ENCODE data around the gene MFAP3.
"Not testable (repeated sequence)": the region's sequence is repeated elsewhere in the genome, so short reads cannot be mapped to it uniquely, and the experiment has no call there.

The MFAP3 gene

GRCh38 chr5:154049636-154050035 lies 10.9 kb downstream of the MFAP3 start:
- no peak for DNase-seq (ENCODE audit: extremely low read depth in 1 of 2, low read depth in 1 of 2)

- no peak for DNase-seq (ENCODE audit: extremely low read depth in 1 of 2, low read depth in 1 of 2)
Observed at GRCh38 chr5:154053468-154053867, 14.7 kb downstream of the MFAP3 start.

- DNase-seq (ENCODE audit: extremely low read depth in 1 of 2, low read depth in 1 of 2), result no peak
Observed at GRCh38 chr5:154055201-154055600, 16.4 kb downstream of the MFAP3 start.

- DNase-seq (ENCODE audit: extremely low read depth in 1 of 2, low read depth in 1 of 2), result no peak
Observed at GRCh38 chr5:154058055-154059038, 19.6 kb downstream of the MFAP3 start.

- no peak for DNase-seq (ENCODE audit: extremely low read depth in 1 of 2, low read depth in 1 of 2)
Observed at GRCh38 chr5:154059039-154059430, 20.3 kb downstream of the MFAP3 start.

- no peak for DNase-seq (ENCODE audit: extremely low read depth in 1 of 2, low read depth in 1 of 2)
Observed at GRCh38 chr5:154059583-154059982, 20.8 kb downstream of the MFAP3 start.

- DNase-seq (ENCODE audit: extremely low read depth in 1 of 2, low read depth in 1 of 2), result no peak
Observed at GRCh38 chr5:154060606-154061005, 21.8 kb downstream of the MFAP3 start.

GRCh38 chr5:154063372-154063771 lies 24.6 kb downstream of the MFAP3 start:
- no peak for DNase-seq (ENCODE audit: extremely low read depth in 1 of 2, low read depth in 1 of 2)

GRCh38 chr5:154065971-154066370 lies 27.2 kb downstream of the MFAP3 start:
- DNase-seq (ENCODE audit: extremely low read depth in 1 of 2, low read depth in 1 of 2), result no peak

GRCh38 chr5:154069854-154070253 lies 31.1 kb downstream of the MFAP3 start:
- DNase-seq (ENCODE audit: extremely low read depth in 1 of 2, low read depth in 1 of 2), result not testable (repeated sequence)

GRCh38 chr5:154071799-154072413 lies 33.1 kb downstream of the MFAP3 start:
- no peak for DNase-seq (ENCODE audit: extremely low read depth in 1 of 2, low read depth in 1 of 2)

- peak; percentile 55 to 66 for DNase-seq (ENCODE audit: extremely low read depth in 1 of 2, low read depth in 1 of 2)
Observed at GRCh38 chr5:154072414-154073171, 33.8 kb downstream of the MFAP3 start.

GRCh38 chr5:154076240-154076922 lies 37.6 kb downstream of the MFAP3 start:
- no peak for DNase-seq (ENCODE audit: extremely low read depth in 1 of 2, low read depth in 1 of 2)

- no peak for DNase-seq (ENCODE audit: extremely low read depth in 1 of 2, low read depth in 1 of 2)
Observed at GRCh38 chr5:154077696-154078095, 38.9 kb downstream of the MFAP3 start.

GRCh38 chr5:154078272-154078671 lies 39.5 kb downstream of the MFAP3 start:
- DNase-seq (ENCODE audit: extremely low read depth in 1 of 2, low read depth in 1 of 2), result no peak

GRCh38 chr5:154081246-154081645 lies 42.5 kb downstream of the MFAP3 start:
- DNase-seq (ENCODE audit: extremely low read depth in 1 of 2, low read depth in 1 of 2), result no peak

GRCh38 chr5:154084062-154084639 lies 45.4 kb downstream of the MFAP3 start:
- no peak for DNase-seq (ENCODE audit: extremely low read depth in 1 of 2, low read depth in 1 of 2)

GRCh38 chr5:154086146-154086545 lies 47.4 kb downstream of the MFAP3 start:
- no peak for DNase-seq (ENCODE audit: extremely low read depth in 1 of 2, low read depth in 1 of 2)

- DNase-seq (ENCODE audit: extremely low read depth in 1 of 2, low read depth in 1 of 2), result no peak
Observed at GRCh38 chr5:154086641-154087040, 47.9 kb downstream of the MFAP3 start.

- DNase-seq (ENCODE audit: extremely low read depth in 1 of 2, low read depth in 1 of 2), result no peak
Observed at GRCh38 chr5:154087260-154087659, 48.5 kb downstream of the MFAP3 start.
